Activated effector memory CD4-positive, alpha-beta T cell treated with Interleukin-2 at 50 U/mL for 16 hours (primary cell): ENCODE data around the gene PRKG2.
"Not testable (repeated sequence)": the region's sequence is repeated elsewhere in the genome, so short reads cannot be mapped to it uniquely, and the experiment has no call there.

Experiments
- DNase-seq: peaks from one replicate; pipeline ENCODE4 v3.0.0-alpha.2; 2020

PRKG2 gene

GRCh38 chr4:81153714-81154323, 61.2 kb downstream of the PRKG2 start:
- not testable (repeated sequence) for DNase-seq

- DNase-seq = no peak
Measured at GRCh38 chr4:81152839-81153713, 61.9 kb downstream of the PRKG2 start.

DNA sequence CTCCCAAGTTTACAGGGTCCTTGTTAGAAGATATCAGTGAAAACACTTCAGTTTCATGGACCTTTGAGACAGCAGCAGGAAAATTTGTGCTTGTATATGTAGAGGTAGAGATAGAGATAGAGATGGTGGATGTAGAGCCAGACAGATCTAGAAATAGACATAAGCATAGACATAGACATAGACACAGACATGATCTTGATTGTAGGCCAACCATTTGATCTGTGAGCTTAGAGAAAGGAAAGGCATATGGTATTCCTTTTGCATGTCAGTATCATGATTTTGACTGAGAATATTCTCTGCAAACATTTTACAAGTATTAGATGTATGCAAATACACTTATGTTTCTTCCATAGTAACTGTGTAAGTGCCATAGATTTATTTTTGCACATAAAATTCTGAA, 65.0 kb downstream of the PRKG2 start:
- no peak for DNase-seq

- no peak for DNase-seq
Measured at GRCh38 chr4:81148576-81148975, 66.4 kb downstream of the PRKG2 start.

GRCh38 chr4:81146466-81146865, 68.6 kb downstream of the PRKG2 start:
- DNase-seq = no peak

DNA sequence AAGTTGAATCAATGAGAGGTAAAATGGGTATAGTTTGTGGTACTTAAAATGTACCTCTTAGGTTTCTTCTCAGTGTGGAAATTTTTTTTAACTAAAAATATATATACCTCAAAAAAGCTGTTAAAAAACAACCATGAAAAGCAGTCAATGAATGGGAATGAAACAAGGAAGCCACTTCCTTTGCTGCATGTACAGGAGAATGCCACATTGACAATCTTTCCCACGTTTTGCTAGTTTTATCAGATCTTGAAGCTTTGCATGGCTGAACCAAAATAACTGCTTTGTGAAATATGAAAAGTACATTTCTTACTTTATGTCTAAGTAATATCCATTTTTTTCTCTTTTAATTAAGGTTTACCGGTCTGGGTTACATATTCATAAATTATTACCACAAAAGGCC, 71.8 kb downstream of the PRKG2 start:
- no peak for DNase-seq

DNA sequence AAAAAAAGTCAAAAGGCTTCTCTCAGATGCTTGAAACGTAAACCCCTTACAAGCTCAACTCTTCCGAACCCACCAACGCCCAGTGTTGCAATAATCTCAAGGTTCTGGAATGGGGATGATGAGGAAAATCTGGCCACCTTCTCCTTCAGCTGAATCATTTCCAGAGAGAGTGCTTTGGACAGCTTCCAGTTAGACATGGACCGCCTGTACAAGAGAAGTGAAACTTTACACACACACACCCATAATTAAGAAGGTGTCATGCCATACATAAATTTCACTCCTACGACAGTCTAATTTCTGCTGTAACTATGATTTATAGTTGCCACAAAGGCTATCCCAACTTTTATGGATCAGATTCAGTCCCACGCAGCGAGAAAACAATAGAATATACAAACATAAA, 72.3 kb downstream of the PRKG2 start:
- no peak for DNase-seq

DNA sequence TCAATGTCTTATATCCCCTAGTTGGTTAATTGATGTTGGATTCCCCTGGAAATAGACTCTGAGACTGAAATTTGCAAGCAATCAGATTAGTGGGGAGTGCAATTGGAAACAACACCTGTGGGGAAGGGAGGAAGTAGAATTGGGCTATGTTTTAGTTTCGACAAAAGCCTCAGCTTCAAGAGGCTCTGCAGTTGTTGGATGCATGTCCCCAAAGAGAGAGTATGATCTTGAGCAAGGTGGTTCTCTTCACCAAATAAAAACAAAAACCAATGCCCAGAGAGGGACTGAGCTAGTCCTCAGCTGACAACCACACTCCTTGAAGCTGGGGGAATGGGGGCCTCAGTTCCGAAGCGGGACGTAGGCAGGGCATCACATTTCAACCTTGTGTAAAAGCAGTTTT, 77.1 kb downstream of the PRKG2 start:
- DNase-seq = no peak

- no peak for DNase-seq
Measured at GRCh38 chr4:81137446-81137845, 77.6 kb downstream of the PRKG2 start.

DNA sequence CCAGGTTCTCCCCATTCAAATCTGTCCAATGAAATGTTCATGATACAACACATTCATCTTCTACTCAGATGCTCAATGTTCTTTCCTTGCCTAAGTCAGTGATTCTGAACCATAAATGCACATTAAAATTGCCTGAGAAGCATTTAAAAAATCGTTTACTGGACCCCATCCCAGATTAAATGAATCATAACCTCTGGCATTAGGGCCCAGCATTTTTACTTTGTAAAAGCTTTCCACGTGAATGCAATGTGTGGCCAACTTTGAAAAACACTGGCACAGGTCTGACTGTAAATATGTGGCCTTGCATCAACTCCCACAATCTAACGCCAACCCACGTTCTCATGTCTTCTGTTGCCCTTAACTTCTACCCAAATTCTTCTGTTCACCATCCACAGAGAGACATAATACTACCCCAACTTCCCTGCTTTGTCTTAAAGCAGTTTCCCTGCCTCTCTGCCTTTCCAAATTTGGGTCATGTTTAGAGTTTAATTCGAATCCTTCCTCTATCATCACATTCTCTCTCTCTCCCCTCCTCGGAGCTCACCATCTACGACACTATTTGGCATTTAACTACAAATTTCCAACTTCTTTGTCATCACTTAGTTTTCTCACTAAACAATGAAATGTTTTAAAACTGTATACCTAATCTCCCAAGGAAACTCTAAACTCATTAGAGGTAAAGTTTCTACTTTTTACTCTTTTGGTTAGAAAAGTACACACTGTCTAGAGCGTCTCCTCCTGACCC, 78.7 kb downstream of the PRKG2 start:
- no peak for DNase-seq

DNA sequence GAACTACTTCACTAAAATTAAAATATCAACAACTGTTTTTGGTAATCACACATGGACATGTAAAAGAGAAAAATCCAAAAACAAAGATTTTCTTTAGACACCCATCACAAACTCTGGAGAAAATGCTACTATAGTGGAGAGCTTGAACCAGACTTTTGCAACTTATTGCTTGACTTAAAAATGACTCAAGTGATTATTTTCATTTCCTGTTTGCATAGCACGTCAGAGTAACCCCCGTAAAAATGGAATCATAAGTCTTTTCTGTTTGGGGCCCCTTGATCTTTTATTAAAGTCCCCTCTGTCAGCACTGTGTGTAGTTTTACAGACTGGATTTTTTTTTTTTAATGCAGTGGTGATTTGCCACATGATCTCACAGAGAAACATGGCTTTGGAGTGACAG, 79.5 kb downstream of the PRKG2 start:
- no peak for DNase-seq

GRCh38 chr4:81131563-81131962, 83.5 kb downstream of the PRKG2 start:
- DNase-seq = no peak

DNA sequence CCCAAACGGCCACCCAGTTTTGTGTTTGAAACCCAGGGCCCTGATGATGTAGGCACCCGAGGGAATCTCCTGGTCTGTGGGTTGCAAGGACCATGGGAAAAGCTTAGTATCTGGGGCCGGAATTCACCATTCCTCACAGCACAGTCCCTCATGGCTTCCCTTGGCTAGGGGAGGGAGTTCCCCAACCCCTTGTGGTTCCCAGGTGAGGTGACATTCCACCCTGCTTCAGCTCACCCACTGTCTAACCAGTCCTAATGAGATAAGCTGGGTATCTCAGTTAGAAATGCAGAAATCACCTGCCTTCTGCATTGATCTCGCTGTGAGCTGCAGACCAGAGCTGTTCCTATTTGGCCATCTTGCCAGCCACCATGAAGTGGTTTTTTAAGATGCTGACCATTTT, 84.0 kb downstream of the PRKG2 start:
- DNase-seq = no peak

DNA sequence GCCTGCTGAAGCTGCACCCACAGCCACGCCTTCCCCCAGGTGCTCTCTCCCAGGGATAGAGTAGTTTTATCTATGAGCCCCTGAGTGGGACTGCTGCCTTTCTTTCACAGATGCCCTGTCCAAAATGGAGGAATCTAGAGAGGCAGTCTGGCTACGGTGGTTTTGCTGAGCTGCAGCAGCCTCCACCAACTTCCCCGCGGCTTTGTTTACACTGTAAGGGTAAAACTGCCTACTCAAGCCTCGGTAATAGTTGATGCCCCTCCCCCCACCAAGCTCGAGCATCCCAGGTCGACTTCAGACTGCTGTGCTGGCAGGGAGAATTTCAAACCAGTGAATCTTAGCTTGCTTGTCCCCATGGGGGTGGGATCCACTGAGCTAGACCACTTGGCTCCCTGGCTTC, 84.5 kb downstream of the PRKG2 start:
- no peak for DNase-seq

- no peak for DNase-seq
Measured at GRCh38 chr4:81120055-81120454, 95.0 kb downstream of the PRKG2 start.

- DNase-seq = no peak
Measured at GRCh38 chr4:81118086-81118485, 96.9 kb downstream of the PRKG2 start.

DNA sequence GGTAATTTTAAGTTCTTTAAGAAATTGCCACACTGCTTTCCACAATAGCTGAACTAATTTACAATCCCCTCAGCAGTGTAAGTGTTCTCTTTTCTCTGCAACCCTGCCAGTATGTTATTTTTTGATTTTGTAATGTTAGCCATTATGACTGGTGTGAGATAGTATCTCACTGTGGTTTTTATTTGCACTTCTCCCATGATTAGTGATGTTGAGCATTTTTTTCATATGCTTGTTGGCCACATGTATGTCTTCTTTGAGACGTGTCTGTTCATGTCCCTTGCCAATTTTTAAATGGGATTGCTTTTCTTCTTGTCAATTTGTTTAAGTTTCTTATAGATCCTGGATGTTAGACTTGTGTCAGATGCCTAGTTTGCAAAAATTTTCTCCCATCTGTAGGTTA, 98.5 kb downstream of the PRKG2 start:
- DNase-seq = no peak

GRCh38 chr4:81113024-81113423, 102.0 kb downstream of the PRKG2 start:
- DNase-seq = no peak

DNA sequence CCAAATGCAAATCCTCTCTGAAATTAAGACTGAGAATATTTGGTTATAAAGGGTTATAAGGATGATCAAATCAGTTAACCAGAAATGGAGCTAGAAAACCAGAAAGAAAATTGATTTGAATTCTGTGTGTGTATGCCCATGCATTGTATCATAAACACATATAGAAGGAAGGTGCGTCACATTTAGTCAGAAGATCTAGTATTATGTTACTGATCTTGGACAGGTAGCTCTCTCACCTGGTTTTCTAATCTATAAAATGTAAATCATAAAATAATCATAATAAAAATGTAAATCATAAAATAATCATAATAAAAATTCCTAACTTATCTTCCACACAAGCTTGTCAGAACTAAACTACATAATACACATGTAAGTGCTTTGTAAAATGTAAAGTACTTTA, 105.7 kb downstream of the PRKG2 start:
- no peak for DNase-seq

DNA sequence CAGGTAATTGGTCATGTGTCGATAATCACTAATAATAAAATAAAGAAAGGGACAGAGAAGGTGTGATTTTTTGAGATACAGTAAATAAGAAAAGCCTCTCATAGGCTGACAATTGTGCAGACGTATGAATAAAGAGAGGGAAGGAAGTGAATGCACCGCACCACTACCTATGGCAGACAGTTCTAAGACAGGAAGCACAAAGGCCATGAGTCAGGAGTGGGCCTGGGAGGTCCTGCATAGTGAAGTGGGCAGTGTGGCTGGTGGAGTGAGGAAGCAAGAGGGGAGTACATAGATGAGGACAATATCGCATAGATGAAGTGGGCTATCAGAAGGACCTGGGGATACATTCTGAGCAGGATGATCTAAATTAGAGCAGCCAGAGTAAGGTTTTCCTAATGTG, 108.9 kb downstream of the PRKG2 start:
- no peak for DNase-seq

- no peak for DNase-seq
Measured at GRCh38 chr4:81102107-81102506, 112.9 kb downstream of the PRKG2 start.

- no peak for DNase-seq
Measured at GRCh38 chr4:81096566-81096965, 118.5 kb downstream of the PRKG2 start.

DNA sequence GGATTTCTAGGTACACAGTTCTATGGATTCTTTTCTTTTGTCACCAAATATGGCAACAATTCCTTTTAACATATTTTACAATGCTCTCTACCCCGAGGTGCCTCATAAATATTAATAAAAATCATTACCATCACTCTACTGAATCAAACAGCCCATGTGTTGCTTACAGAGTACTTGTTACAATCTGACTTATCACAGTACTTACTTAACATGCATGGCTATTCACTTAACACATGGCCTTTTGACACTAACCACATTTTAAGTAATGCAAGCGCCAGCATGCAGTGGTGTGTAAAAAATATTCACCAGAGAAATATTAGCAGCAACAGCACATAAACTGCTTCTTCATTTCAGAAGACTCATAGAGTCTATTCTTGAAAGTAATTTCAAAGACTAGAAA, 119.6 kb downstream of the PRKG2 start:
- no peak for DNase-seq
